ENCODE data around the gene PITX3.

The PITX3 gene

GRCh38 chr10:102237711-102238252, 3.5 kb downstream of the PITX3 start:
- no CpG with 5 or more reads among the region's 4 CpGs for WGBS (ENCODE audit: insufficient coverage)
- no peak for DNase-seq
- H3K27ac ChIP-seq (ENCODE audit: insufficient read depth in 1 of 2, low read depth in 1 of 2, low read length in 2 of 2, poor library complexity in 1 of 2, severe bottlenecking in 2 of 2): no peak overlapping the region
- no peaks in the 10 kb centered on the region for H3K36me3 ChIP-seq (ENCODE audit: control insufficient read depth in 4 of 4, insufficient read depth in 4 of 4, low read length in 3 of 4)
- H3K27me3 ChIP-seq (replicated peaks in 2 of 5; ENCODE audit: control insufficient read depth in 4 of 5, insufficient read depth in 5 of 5, low read length in 4 of 5): peaks cover 10 to 83% (median 55%) of the 10 kb centered on the region in 5 experiments
- ChIA-PET CTCF (interaction anchor here (1.6 to 23.8 kb wide), 5 partner anchors 7 to 185 kb away, joined by 4 to 611 read pairs (median 6); no protein-coding TSS in a partner anchor), POLR2A (no interaction called here)
- H3K9me3 ChIP-seq (ENCODE audit: control extremely low read depth in 1 of 5, control insufficient read depth in 4 of 5, insufficient read depth in 2 of 5, low read depth in 1 of 5, low read length in 4 of 5): no peaks in the 10 kb centered on the region
- H3K4me3 ChIP-seq (ENCODE audit: control insufficient read depth in 1 of 7, extremely low read depth in 1 of 7, insufficient read depth in 4 of 7, low read depth in 2 of 7, low read length in 6 of 7): no peak overlapping the region
- H3K4me1 ChIP-seq (ENCODE audit: control extremely low read depth in 1 of 4, control insufficient read depth in 4 of 4, insufficient read depth in 4 of 4, low read length in 3 of 4): peaks cover 2 to 23% (median 19%) of the 10 kb centered on the region in 4 experiments

- no peak overlapping the region for H3K4me3 ChIP-seq (ENCODE audit: control insufficient read depth in 1 of 7, extremely low read depth in 1 of 7, insufficient read depth in 4 of 7, low read depth in 2 of 7, low read length in 6 of 7)
- DNase-seq: no peak
- no peaks in the 10 kb centered on the region for H3K9me3 ChIP-seq (ENCODE audit: control extremely low read depth in 1 of 5, control insufficient read depth in 4 of 5, insufficient read depth in 2 of 5, low read depth in 1 of 5, low read length in 4 of 5)
- ChIA-PET CTCF (interaction anchor here (1.0 to 23.8 kb wide), 7 partner anchors 9 to 114 kb away, joined by 3 to 611 read pairs (median 3); partner anchors contain the start of genes ELOVL3 and GBF1), POLR2A (no interaction called here)
- peaks cover 0 to 17% (median 14%) of the 10 kb centered on the region in 4 experiments for H3K4me1 ChIP-seq (ENCODE audit: control extremely low read depth in 1 of 4, control insufficient read depth in 4 of 4, insufficient read depth in 4 of 4, low read length in 3 of 4)
- no peaks in the 10 kb centered on the region for H3K36me3 ChIP-seq (ENCODE audit: control insufficient read depth in 4 of 4, insufficient read depth in 4 of 4, low read length in 3 of 4)
- H3K27ac ChIP-seq (ENCODE audit: insufficient read depth in 1 of 2, low read depth in 1 of 2, low read length in 2 of 2, poor library complexity in 1 of 2, severe bottlenecking in 2 of 2): no peak overlapping the region
- WGBS (ENCODE audit: insufficient coverage): 83% methylated on average over 7 of the region's 8 CpGs
- peaks cover 13 to 85% (median 53%) of the 10 kb centered on the region in 5 experiments for H3K27me3 ChIP-seq (replicated peaks in 2 of 5; ENCODE audit: control insufficient read depth in 4 of 5, insufficient read depth in 5 of 5, low read length in 4 of 5)
Measured at GRCh38 chr10:102236006-102236405, 5.3 kb downstream of the PITX3 start.

GRCh38 chr10:102235598-102235920, 5.8 kb downstream of the PITX3 start:
- H3K27ac ChIP-seq (ENCODE audit: insufficient read depth in 1 of 2, low read depth in 1 of 2, low read length in 2 of 2, poor library complexity in 1 of 2, severe bottlenecking in 2 of 2): no peak overlapping the region
- POLR2A ChIA-PET: no interaction called here

GRCh38 chr10:102234888-102235597, 6.3 kb downstream of the PITX3 start:
- peaks cover 13 to 85% (median 52%) of the 10 kb centered on the region in 5 experiments for H3K27me3 ChIP-seq (replicated peaks in 2 of 5; ENCODE audit: control insufficient read depth in 4 of 5, insufficient read depth in 5 of 5, low read length in 4 of 5)
- H3K9me3 ChIP-seq (ENCODE audit: control extremely low read depth in 1 of 5, control insufficient read depth in 4 of 5, insufficient read depth in 2 of 5, low read depth in 1 of 5, low read length in 4 of 5): no peaks in the 10 kb centered on the region
- ChIA-PET CTCF (interaction anchor here (0.9 to 23.8 kb wide), 5 partner anchors 13 to 164 kb away, joined by 3 to 611 read pairs (median 4); no protein-coding TSS in a partner anchor), POLR2A (no interaction called here)
- peaks cover 0 to 19% (median 18%) of the 10 kb centered on the region in 4 experiments for H3K4me1 ChIP-seq (ENCODE audit: control extremely low read depth in 1 of 4, control insufficient read depth in 4 of 4, insufficient read depth in 4 of 4, low read length in 3 of 4)
- no peak overlapping the region for H3K4me3 ChIP-seq (ENCODE audit: control insufficient read depth in 1 of 7, extremely low read depth in 1 of 7, insufficient read depth in 4 of 7, low read depth in 2 of 7, low read length in 6 of 7)
- H3K36me3 ChIP-seq (ENCODE audit: control insufficient read depth in 4 of 4, insufficient read depth in 4 of 4, low read length in 3 of 4): no peaks in the 10 kb centered on the region
- H3K27ac ChIP-seq (ENCODE audit: insufficient read depth in 1 of 2, low read depth in 1 of 2, low read length in 2 of 2, poor library complexity in 1 of 2, severe bottlenecking in 2 of 2): no peak overlapping the region
- DNase-seq: no peak
- WGBS (ENCODE audit: insufficient coverage): 87% methylated on average over 5 of the region's 12 CpGs

More at GRCh38 chr10:102235598-102235920, 5.8 kb downstream of the PITX3 start:
- no peak for DNase-seq
- CTCF ChIA-PET: interaction anchor here (1.0 to 23.8 kb wide), 5 partner anchors 9 to 115 kb away, joined by 3 to 611 read pairs (median 3); partner anchors contain the start of gene ELOVL3
- Histone ChIP-seq H3K4me1 (ENCODE audit: control extremely low read depth in 1 of 4, control insufficient read depth in 4 of 4, insufficient read depth in 4 of 4, low read length in 3 of 4) (peaks cover 0 to 17% (median 14%) of the 10 kb centered on the region in 4 experiments), H3K9me3 (ENCODE audit: control extremely low read depth in 1 of 5, control insufficient read depth in 4 of 5, insufficient read depth in 2 of 5, low read depth in 1 of 5, low read length in 4 of 5) (no peaks in the 10 kb centered on the region), H3K36me3 (ENCODE audit: control insufficient read depth in 4 of 4, insufficient read depth in 4 of 4, low read length in 3 of 4) (no peaks in the 10 kb centered on the region), H3K27me3 (replicated peaks in 2 of 5; ENCODE audit: control insufficient read depth in 4 of 5, insufficient read depth in 5 of 5, low read length in 4 of 5) (peaks cover 13 to 85% (median 53%) of the 10 kb centered on the region in 5 experiments), H3K4me3 (ENCODE audit: control insufficient read depth in 1 of 7, extremely low read depth in 1 of 7, insufficient read depth in 4 of 7, low read depth in 2 of 7, low read length in 6 of 7) (no peak overlapping the region)
- 100% methylated on average over 1 of the region's 1 CpG for whole genome bisulfite sequencing (ENCODE audit: insufficient coverage)

GRCh38 chr10:102233997-102234396, 7.3 kb downstream of the PITX3 start:
- no peaks in the 10 kb centered on the region for H3K9me3 ChIP-seq (ENCODE audit: control extremely low read depth in 1 of 5, control insufficient read depth in 4 of 5, insufficient read depth in 2 of 5, low read depth in 1 of 5, low read length in 4 of 5)
- H3K27me3 ChIP-seq (replicated peaks in 2 of 5; ENCODE audit: control insufficient read depth in 4 of 5, insufficient read depth in 5 of 5, low read length in 4 of 5): peaks cover 8 to 84% (median 45%) of the 10 kb centered on the region in 5 experiments
- H3K4me1 ChIP-seq (ENCODE audit: control extremely low read depth in 1 of 4, control insufficient read depth in 4 of 4, insufficient read depth in 4 of 4, low read length in 3 of 4): peaks cover 0 to 22% (median 20%) of the 10 kb centered on the region in 4 experiments
- no CpG with 5 or more reads among the region's 1 CpG for WGBS (ENCODE audit: insufficient coverage)
- H3K27ac ChIP-seq (ENCODE audit: insufficient read depth in 1 of 2, low read depth in 1 of 2, low read length in 2 of 2, poor library complexity in 1 of 2, severe bottlenecking in 2 of 2): no peak overlapping the region
- ChIA-PET POLR2A (no interaction called here), CTCF (interaction anchor here (0.6 to 23.8 kb wide), 6 partner anchors 14 to 758 kb away, joined by 3 to 611 read pairs (median 3); no protein-coding TSS in a partner anchor)
- DNase-seq: no peak
- no peaks in the 10 kb centered on the region for H3K36me3 ChIP-seq (ENCODE audit: control insufficient read depth in 4 of 4, insufficient read depth in 4 of 4, low read length in 3 of 4)
- H3K4me3 ChIP-seq (ENCODE audit: control insufficient read depth in 1 of 7, extremely low read depth in 1 of 7, insufficient read depth in 4 of 7, low read depth in 2 of 7, low read length in 6 of 7): no peak overlapping the region

- no peaks in the 10 kb centered on the region for H3K36me3 ChIP-seq (ENCODE audit: control insufficient read depth in 4 of 4, insufficient read depth in 4 of 4, low read length in 3 of 4)
- CTCF ChIA-PET: interaction anchor here (0.5 to 23.8 kb wide), 34 partner anchors 8 to 863 kb away, joined by 3 to 611 read pairs (median 4); partner anchors contain the start of genes GBF1 and PITX3
- H3K4me3 ChIP-seq (ENCODE audit: control insufficient read depth in 1 of 7, extremely low read depth in 1 of 7, insufficient read depth in 4 of 7, low read depth in 2 of 7, low read length in 6 of 7): peak overlapping the region in 6 of 7 experiments; percentile 23 to 74 (median 56)
- H3K27me3 ChIP-seq (replicated peaks in 2 of 5; ENCODE audit: control insufficient read depth in 4 of 5, insufficient read depth in 5 of 5, low read length in 4 of 5): peaks cover 5 to 88% (median 52%) of the 10 kb centered on the region in 5 experiments
- POLR2A ChIA-PET: no interaction called here
- H3K27ac ChIP-seq (ENCODE audit: insufficient read depth in 1 of 2, low read depth in 1 of 2, low read length in 2 of 2, poor library complexity in 1 of 2, severe bottlenecking in 2 of 2): no peak overlapping the region
- H3K4me1 ChIP-seq (ENCODE audit: control extremely low read depth in 1 of 4, control insufficient read depth in 4 of 4, insufficient read depth in 4 of 4, low read length in 3 of 4): peaks cover 0 to 25% (median 23%) of the 10 kb centered on the region in 4 experiments
- peak; percentile 68 to 79 (median 76) for DNase-seq
- H3K9me3 ChIP-seq (ENCODE audit: control extremely low read depth in 1 of 5, control insufficient read depth in 4 of 5, insufficient read depth in 2 of 5, low read depth in 1 of 5, low read length in 4 of 5): no peaks in the 10 kb centered on the region
- WGBS (ENCODE audit: insufficient coverage): 10% methylated on average over 75 of the region's 76 CpGs
Measured at GRCh38 chr10:102231357-102232318, 9.7 kb downstream of the PITX3 start.

All from common myeloid progenitor, CD34-positive (primary cell).